ENCODE measurements around the gene ARHGAP8. TPM values are rescaled to one million over a fixed set of nuclear protein-coding genes. Genes with fewer than 3 reads are reported as not detected.

ARHGAP8 gene
- total RNA-seq, 2 experiments from 2014 or later: 5.7 to 6.3 TPM

DNA sequence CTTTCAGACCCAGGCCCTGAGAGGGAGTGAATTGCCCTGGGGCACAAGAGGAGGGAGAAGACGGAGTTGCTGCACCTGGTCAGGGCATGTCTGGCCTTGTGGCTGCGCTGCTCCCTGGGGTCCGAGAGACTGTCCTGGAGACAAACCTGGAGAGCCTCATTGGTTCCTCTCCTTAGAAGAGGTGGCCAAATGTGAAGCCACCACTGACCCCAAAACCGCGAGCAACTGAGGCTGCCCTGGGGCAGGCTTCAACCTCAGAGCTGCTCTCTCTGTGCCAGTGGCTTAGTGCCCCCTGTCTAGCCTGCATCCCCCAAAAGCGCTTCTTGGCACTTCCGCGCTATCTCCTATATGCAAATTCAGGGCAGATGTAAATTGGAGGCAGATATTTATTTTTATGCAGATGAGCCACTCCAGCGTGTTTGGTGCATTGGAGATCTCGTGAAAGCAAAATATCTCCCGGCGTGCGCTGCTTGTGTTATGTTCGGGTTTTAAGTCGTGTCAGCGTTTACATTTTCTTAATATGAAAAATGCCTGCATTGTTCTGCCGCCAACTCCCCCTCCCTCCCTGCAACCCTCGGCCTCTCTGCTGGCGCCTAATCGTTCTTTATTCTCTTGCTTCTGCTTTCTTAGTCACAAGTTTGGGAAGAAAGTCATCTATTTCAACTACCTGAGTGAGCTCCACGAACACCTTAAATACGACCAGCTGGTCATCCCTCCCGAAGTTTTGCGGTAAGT, 69.5 kb downstream of the ARHGAP8 start:
- H3K27me3 Mint-ChIP-seq: peaks cover 8% of the 10 kb centered on the region
- intact Hi-C loops (cut with DNase I, micrococcal nuclease): loop anchor here in 1 of 2 experiments (5.0 to 10.0 kb wide), 2 partner anchors 273 to 385 kb away; no protein-coding TSS in a partner anchor
- CTCF ChIA-PET: no interaction called here
- no peaks in the 10 kb centered on the region for H3K4me1 Mint-ChIP-seq (ENCODE audit: low read depth)
- Histone ChIP-seq H3K4me3 (ENCODE audit: low read length) (no peak overlapping the region), H3K36me3 (ENCODE audit: insufficient read depth, low read length) (no peaks in the 10 kb centered on the region), H3K9me3 (ENCODE audit: control insufficient read depth in 1 of 2, insufficient read depth in 1 of 2, low read length in 2 of 2) (no peaks in the 10 kb centered on the region), H3K27ac (ENCODE audit: low read depth in 1 of 2, low read length in 2 of 2) (no peak overlapping the region), H3K4me1 (ENCODE audit: insufficient read depth, low read length) (peaks cover 5% of the 10 kb centered on the region), H3K27me3 (ENCODE audit: control insufficient read depth in 1 of 2, insufficient read depth in 2 of 2, low read length in 2 of 2) (no peaks in the 10 kb centered on the region)
- H3K27ac Mint-ChIP-seq: no peak overlapping the region
- TF ChIP-seq, protein P1, sequence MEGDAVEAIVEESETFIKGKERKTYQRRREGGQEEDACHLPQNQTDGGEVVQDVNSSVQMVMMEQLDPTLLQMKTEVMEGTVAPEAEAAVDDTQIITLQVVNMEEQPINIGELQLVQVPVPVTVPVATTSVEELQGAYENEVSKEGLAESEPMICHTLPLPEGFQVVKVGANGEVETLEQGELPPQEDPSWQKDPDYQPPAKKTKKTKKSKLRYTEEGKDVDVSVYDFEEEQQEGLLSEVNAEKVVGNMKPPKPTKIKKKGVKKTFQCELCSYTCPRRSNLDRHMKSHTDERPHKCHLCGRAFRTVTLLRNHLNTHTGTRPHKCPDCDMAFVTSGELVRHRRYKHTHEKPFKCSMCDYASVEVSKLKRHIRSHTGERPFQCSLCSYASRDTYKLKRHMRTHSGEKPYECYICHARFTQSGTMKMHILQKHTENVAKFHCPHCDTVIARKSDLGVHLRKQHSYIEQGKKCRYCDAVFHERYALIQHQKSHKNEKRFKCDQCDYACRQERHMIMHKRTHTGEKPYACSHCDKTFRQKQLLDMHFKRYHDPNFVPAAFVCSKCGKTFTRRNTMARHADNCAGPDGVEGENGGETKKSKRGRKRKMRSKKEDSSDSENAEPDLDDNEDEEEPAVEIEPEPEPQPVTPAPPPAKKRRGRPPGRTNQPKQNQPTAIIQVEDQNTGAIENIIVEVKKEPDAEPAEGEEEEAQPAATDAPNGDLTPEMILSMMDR (IDR thresholded peaks at IDR 0.05): no peak
- DNase-seq: no peak
- ATAC-seq (ENCODE audit: poor library complexity): no peak
- H3K9me3 Mint-ChIP-seq: no peaks in the 10 kb centered on the region
- H3K36me3 Mint-ChIP-seq (ENCODE audit: low read depth): no peaks in the 10 kb centered on the region
- POLR2A ChIA-PET: no interaction called here
- H3K4me3 Mint-ChIP-seq: no peak overlapping the region

GRCh38 chr22:44822534-44822933, 70.2 kb downstream of the ARHGAP8 start:
- TF ChIP-seq, protein P1 (IDR thresholded peaks at IDR 0.05): no peak
- CTCF ChIA-PET: no interaction called here
- Histone ChIP-seq H3K27me3 (ENCODE audit: control insufficient read depth in 1 of 2, insufficient read depth in 2 of 2, low read length in 2 of 2) (no peaks in the 10 kb centered on the region), H3K4me1 (ENCODE audit: insufficient read depth, low read length) (peaks cover 5% of the 10 kb centered on the region), H3K9me3 (ENCODE audit: control insufficient read depth in 1 of 2, insufficient read depth in 1 of 2, low read length in 2 of 2) (no peaks in the 10 kb centered on the region), H3K27ac (ENCODE audit: low read depth in 1 of 2, low read length in 2 of 2) (no peak overlapping the region), H3K4me3 (ENCODE audit: low read length) (no peak overlapping the region), H3K36me3 (ENCODE audit: insufficient read depth, low read length) (no peaks in the 10 kb centered on the region)
- POLR2A ChIA-PET: no interaction called here
- no peak for ATAC-seq (ENCODE audit: poor library complexity)
- H3K27me3 Mint-ChIP-seq: peaks cover 10% of the 10 kb centered on the region
- no peak overlapping the region for H3K4me3 Mint-ChIP-seq
- no peaks in the 10 kb centered on the region for H3K4me1 Mint-ChIP-seq (ENCODE audit: low read depth)
- no peaks in the 10 kb centered on the region for H3K9me3 Mint-ChIP-seq
- no peak overlapping the region for H3K27ac Mint-ChIP-seq
- no peak for DNase-seq
- H3K36me3 Mint-ChIP-seq (ENCODE audit: low read depth): no peaks in the 10 kb centered on the region
- intact Hi-C loops (cut with DNase I, micrococcal nuclease): loop anchor here in 1 of 2 experiments (5.0 to 10.0 kb wide), 2 partner anchors 272 to 385 kb away; no protein-coding TSS in a partner anchor

GRCh38 chr22:44823396-44823795, 71.0 kb downstream of the ARHGAP8 start:
- Mint-ChIP-seq H3K27me3 (peaks cover 10% of the 10 kb centered on the region), H3K27ac (no peak overlapping the region), H3K4me3 (no peak overlapping the region), H3K9me3 (no peaks in the 10 kb centered on the region), H3K36me3 (ENCODE audit: low read depth) (no peaks in the 10 kb centered on the region), H3K4me1 (ENCODE audit: low read depth) (no peaks in the 10 kb centered on the region)
- H3K4me1 ChIP-seq (ENCODE audit: insufficient read depth, low read length): peaks cover 5% of the 10 kb centered on the region
- TF ChIP-seq, protein P1 (IDR thresholded peaks at IDR 0.05): no peak
- no peaks in the 10 kb centered on the region for H3K36me3 ChIP-seq (ENCODE audit: insufficient read depth, low read length)
- intact Hi-C loops (cut with DNase I, micrococcal nuclease): loop anchor here in 1 of 2 experiments (5.0 to 10.0 kb wide), 2 partner anchors 271 to 384 kb away; no protein-coding TSS in a partner anchor
- H3K9me3 ChIP-seq (ENCODE audit: control insufficient read depth in 1 of 2, insufficient read depth in 1 of 2, low read length in 2 of 2): no peaks in the 10 kb centered on the region
- no peak for DNase-seq
- ChIA-PET POLR2A (no interaction called here), CTCF (no interaction called here)
- no peak for ATAC-seq (ENCODE audit: poor library complexity)
- no peak overlapping the region for H3K4me3 ChIP-seq (ENCODE audit: low read length)
- H3K27me3 ChIP-seq (ENCODE audit: control insufficient read depth in 1 of 2, insufficient read depth in 2 of 2, low read length in 2 of 2): no peaks in the 10 kb centered on the region
- no peak overlapping the region for H3K27ac ChIP-seq (ENCODE audit: low read depth in 1 of 2, low read length in 2 of 2)
